Measurements from ENCODE around the gene ZC2HC1B.

DNA sequence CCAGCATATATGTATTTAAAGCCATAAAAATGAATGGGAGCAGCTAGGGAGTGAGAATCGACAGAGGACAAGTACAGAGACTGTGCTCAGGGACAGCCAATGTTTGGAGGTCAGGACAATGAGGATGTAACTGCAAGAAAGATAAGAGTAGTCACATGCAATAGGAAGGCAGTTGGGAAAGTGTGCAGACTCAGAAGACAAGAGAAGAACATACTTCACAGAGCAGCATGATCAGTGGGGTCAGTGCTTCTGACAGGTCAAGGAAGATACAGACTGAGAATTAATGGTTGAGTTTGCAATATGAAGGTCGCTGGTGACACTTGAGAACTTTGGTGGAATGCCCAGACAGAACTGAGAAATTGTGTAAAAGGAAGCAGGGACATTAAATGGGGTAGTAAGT, 118.7 kb downstream of the ZC2HC1B start:
- TF ChIP-seq, protein P1, sequence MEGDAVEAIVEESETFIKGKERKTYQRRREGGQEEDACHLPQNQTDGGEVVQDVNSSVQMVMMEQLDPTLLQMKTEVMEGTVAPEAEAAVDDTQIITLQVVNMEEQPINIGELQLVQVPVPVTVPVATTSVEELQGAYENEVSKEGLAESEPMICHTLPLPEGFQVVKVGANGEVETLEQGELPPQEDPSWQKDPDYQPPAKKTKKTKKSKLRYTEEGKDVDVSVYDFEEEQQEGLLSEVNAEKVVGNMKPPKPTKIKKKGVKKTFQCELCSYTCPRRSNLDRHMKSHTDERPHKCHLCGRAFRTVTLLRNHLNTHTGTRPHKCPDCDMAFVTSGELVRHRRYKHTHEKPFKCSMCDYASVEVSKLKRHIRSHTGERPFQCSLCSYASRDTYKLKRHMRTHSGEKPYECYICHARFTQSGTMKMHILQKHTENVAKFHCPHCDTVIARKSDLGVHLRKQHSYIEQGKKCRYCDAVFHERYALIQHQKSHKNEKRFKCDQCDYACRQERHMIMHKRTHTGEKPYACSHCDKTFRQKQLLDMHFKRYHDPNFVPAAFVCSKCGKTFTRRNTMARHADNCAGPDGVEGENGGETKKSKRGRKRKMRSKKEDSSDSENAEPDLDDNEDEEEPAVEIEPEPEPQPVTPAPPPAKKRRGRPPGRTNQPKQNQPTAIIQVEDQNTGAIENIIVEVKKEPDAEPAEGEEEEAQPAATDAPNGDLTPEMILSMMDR (conservative IDR thresholded peaks at IDR 0.05 in 1 of 2, IDR thresholded peaks at IDR 0.05 in 1 of 2; ENCODE audit: extremely low read depth in 1 of 2, insufficient read depth in 1 of 2, low read depth in 1 of 2, low read length in 2 of 2): no peak
- no peak for TF ChIP-seq EZH2 (IDR thresholded peaks at IDR 0.05; ENCODE audit: borderline replicate concordance, low read length)
